Measurements from ENCODE around the gene HAUS8. TPM values are rescaled to one million over a fixed set of nuclear protein-coding genes. Genes with fewer than 3 reads are reported as not detected.

Gene HAUS8
- total and polyA plus RNA-seq, 2 of the 4 experiments (the other 2 are of a cell fraction) = 3.4 to 14.2 TPM

DNA sequence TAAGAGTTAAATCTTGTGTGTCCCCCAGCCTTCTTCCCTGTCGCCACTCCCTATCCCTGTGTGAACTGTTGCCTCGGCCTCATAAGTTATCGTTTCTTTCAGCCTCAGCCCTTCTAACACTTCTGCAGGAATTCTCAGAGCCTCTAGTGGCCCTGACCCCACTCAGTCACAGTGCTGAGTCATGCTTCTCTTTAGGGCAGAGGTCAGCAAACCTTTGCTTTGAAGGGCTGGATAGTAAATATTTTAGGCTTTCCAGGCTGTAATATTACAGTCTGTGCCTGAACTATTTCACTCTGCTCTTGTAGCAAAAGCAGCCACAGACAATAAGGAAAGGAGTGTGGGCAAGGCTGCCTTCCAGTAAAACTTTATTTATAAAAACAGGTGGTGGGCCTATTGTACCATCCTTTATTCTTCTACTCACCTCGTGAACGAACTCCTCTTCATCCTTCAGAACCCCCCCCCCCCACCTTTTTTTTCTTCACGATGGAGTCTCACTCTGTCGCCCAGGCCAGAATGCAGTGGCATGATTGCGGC, 22.4 kb upstream of the HAUS8 start:
- H4K8ac ChIP-seq (ENCODE audit: low read depth in 2 of 2, low read length in 2 of 2) = 0 out of 4 replicates have a peak overlapping the region, but pooled peaks of 1 of the 2 experiments have one; percentile 12
- BruUV-seq (replicated peaks) = no TSS peak
- peaks cover 28% of the 10 kb centered on the region for H3K9me1 ChIP-seq (ENCODE audit: insufficient read depth, low read length)
- in situ Hi-C loops (cut with MboI; ENCODE audit: low sequenced_read_pairs) (no loop called here), intact Hi-C loops (cut with micrococcal nuclease) (no loop called here), dilution Hi-C loops (cut with HindIII; ENCODE audit: low sequenced_read_pairs, unreplicated experiment) (no loop called here)
- H3K4me3 ChIP-seq (ENCODE audit: insufficient read depth, low read depth, low read length) = no peak overlapping the region
- no peak overlapping the region for H2AK9ac ChIP-seq (replicated peaks; ENCODE audit: low read depth, low read length, poor library complexity)
- no peak overlapping the region for H2AFZ ChIP-seq (replicated peaks; ENCODE audit: low read length, poor library complexity)
- H3K14ac ChIP-seq (replicated peaks; ENCODE audit: low read depth, low read length) = 0 out of 2 replicates have a peak overlapping the region, but pooled peaks have one; percentile 18
- peak; percentile 71 for ATAC-seq (ENCODE audit: low read depth)
- H2BK120ac ChIP-seq (ENCODE audit: low read depth, low read length) = no peak overlapping the region; the same call in 1 of the 2 replicates
- TF ChIP-seq BHLHE40 (IDR thresholded peaks at IDR 0.05; ENCODE audit: low read depth, low read length) (no peak), MAFK (IDR thresholded peaks at IDR 0.05; ENCODE audit: low read depth, low read length) (peak; percentile 64; the same call in 1 of the 2 replicates), RAD21 (IDR thresholded peaks at IDR 0.05; ENCODE audit: low read length) (no peak), MXI1 (IDR thresholded peaks at IDR 0.05; ENCODE audit: borderline replicate concordance, low read depth, low read length) (no peak), CHD1 (IDR thresholded peaks at IDR 0.05; ENCODE audit: low read depth, low read length) (no peak), NFE2L2 (IDR thresholded peaks at IDR 0.05; ENCODE audit: low read depth, low read length) (peak; percentile 92), MAZ (IDR thresholded peaks at IDR 0.05; ENCODE audit: borderline replicate concordance, low read depth, low read length) (no peak), FOS (IDR thresholded peaks at IDR 0.05; ENCODE audit: low read depth, low read length) (0 out of 2 replicates have a peak, but pooled peaks have one; percentile 40)
- TF ChIP-seq, protein P1, sequence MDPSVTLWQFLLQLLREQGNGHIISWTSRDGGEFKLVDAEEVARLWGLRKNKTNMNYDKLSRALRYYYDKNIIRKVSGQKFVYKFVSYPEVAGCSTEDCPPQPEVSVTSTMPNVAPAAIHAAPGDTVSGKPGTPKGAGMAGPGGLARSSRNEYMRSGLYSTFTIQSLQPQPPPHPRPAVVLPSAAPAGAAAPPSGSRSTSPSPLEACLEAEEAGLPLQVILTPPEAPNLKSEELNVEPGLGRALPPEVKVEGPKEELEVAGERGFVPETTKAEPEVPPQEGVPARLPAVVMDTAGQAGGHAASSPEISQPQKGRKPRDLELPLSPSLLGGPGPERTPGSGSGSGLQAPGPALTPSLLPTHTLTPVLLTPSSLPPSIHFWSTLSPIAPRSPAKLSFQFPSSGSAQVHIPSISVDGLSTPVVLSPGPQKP (IDR thresholded peaks at IDR 0.05; ENCODE audit: borderline replicate concordance, low read depth, low read length) = no peak
- peaks cover 21% of the 10 kb centered on the region for H3K36me3 ChIP-seq (ENCODE audit: control insufficient read depth, insufficient read depth, low read length)
- no peak overlapping the region for H3K23ac ChIP-seq (ENCODE audit: low read depth, low read length)
- H4K20me1 ChIP-seq (ENCODE audit: insufficient read depth, low read length) = peaks cover 61% of the 10 kb centered on the region
- no peaks in the 10 kb centered on the region for H3K9me3 ChIP-seq (ENCODE audit: control insufficient read depth, insufficient read depth, low read length)
- whole genome bisulfite sequencing, 2 experiments (ENCODE audit: extremely low coverage in 2 of 2, insufficient read length in 1 of 2) = no CpG with 5 or more reads among the region's 8 CpGs
- H3K27me3 ChIP-seq (ENCODE audit: control insufficient read depth, insufficient read depth, low read length) = no peaks in the 10 kb centered on the region
- no peak overlapping the region for H4K5ac ChIP-seq (ENCODE audit: low read depth, low read length)
- H2AK5ac ChIP-seq (ENCODE audit: low read depth, low read length) = no peak overlapping the region; the same call in 1 of the 2 replicates
- no peak overlapping the region for H3K9ac ChIP-seq (ENCODE audit: low read depth, low read length)
- peak overlapping the region; percentile 50 for H3K27ac ChIP-seq (ENCODE audit: insufficient read depth, low read length)
- DNase-seq = peak; percentile 41
- peak overlapping the region; percentile 42 for H3K4ac ChIP-seq (ENCODE audit: low read depth, low read length)
- H3K4me1 ChIP-seq (ENCODE audit: control insufficient read depth, insufficient read depth, low read length) = peaks cover 8% of the 10 kb centered on the region
- no peak overlapping the region for H3K18ac ChIP-seq (ENCODE audit: low read depth, low read length)
- no peak overlapping the region for H3K56ac ChIP-seq (ENCODE audit: extremely low read depth, insufficient read depth, low read length)
- peak overlapping the region; percentile 57; the same call in 1 of the 2 replicates for H4K91ac ChIP-seq (ENCODE audit: insufficient read depth, low read depth, low read length)
- H3K79me1 ChIP-seq (ENCODE audit: low read depth in 1 of 2, low read length in 2 of 2) = peaks cover 5 to 70% of the 10 kb centered on the region in 2 experiments; a peak in 3 of 4 replicates
- CTCF ChIA-PET = interaction anchor here (0.6 kb wide), 3 partner anchors 61 to 1182 kb away, joined by 3 to 4 read pairs (median 3); no protein-coding TSS in a partner anchor
- POLR2A ChIA-PET (ENCODE audit: unreplicated experiment) = interaction anchor here (0.7 kb wide), 1 partner anchor 128 kb away, joined by 3 read pairs; the partner anchor contains the start of gene OCEL1
- peak overlapping the region; percentile 59 for H2BK5ac ChIP-seq (ENCODE audit: low read depth, low read length, poor library complexity, severe bottlenecking)
- no peak overlapping the region for H2BK20ac ChIP-seq (ENCODE audit: low read depth, low read length)
- H2BK15ac ChIP-seq (ENCODE audit: low read depth, low read length) = no peak overlapping the region
- 0 out of 2 replicates have a peak overlapping the region, but pooled peaks have one; percentile 0 for H3K4me2 ChIP-seq (ENCODE audit: low read depth, low read length)
